ENCODE measurements around the gene ACTG1. TPM values are rescaled to one million over a fixed set of nuclear protein-coding genes. Genes with fewer than 3 reads are reported as not detected.

Gene ACTG1
- total RNA-seq, 1 donor from 2014 or later = 3,227 TPM

GRCh38 chr17:81483862-81484194, 28.8 kb downstream of the ACTG1 start:
- no peak for DNase-seq (ENCODE audit: low spot score, unreplicated experiment)
- Mint-ChIP-seq H3K4me3 (ENCODE audit: low read depth) (peak overlapping the region; percentile 45), H3K27ac (no peak overlapping the region), H3K36me3 (ENCODE audit: insufficient read depth) (no peaks in the 10 kb centered on the region), H3K9me3 (ENCODE audit: low read depth) (no peaks in the 10 kb centered on the region), H3K4me1 (ENCODE audit: low read depth) (peaks cover 5% of the 10 kb centered on the region), H3K27me3 (peaks cover 27% of the 10 kb centered on the region)
- TF ChIP-seq CTCF (IDR thresholded peaks at IDR 0.05; ENCODE audit: unreplicated experiment) = no peak

- Mint-ChIP-seq H3K27ac (no peak overlapping the region), H3K36me3 (ENCODE audit: insufficient read depth) (no peaks in the 10 kb centered on the region), H3K4me1 (ENCODE audit: low read depth) (peaks cover 5% of the 10 kb centered on the region), H3K27me3 (peaks cover 27% of the 10 kb centered on the region), H3K4me3 (ENCODE audit: low read depth) (peak overlapping the region; percentile 45), H3K9me3 (ENCODE audit: low read depth) (no peaks in the 10 kb centered on the region)
- no peak for TF ChIP-seq CTCF (IDR thresholded peaks at IDR 0.05; ENCODE audit: unreplicated experiment)
- no peak for DNase-seq (ENCODE audit: low spot score, unreplicated experiment)
Measured at GRCh38 chr17:81483085-81483861, 29.3 kb downstream of the ACTG1 start.

GRCh38 chr17:81482673-81483072, 29.9 kb downstream of the ACTG1 start:
- peaks cover 32% of the 10 kb centered on the region for H3K27me3 Mint-ChIP-seq
- peaks cover 1% of the 10 kb centered on the region for H3K36me3 Mint-ChIP-seq (ENCODE audit: insufficient read depth)
- peak overlapping the region; percentile 46 for H3K4me3 Mint-ChIP-seq (ENCODE audit: low read depth)
- no peaks in the 10 kb centered on the region for H3K9me3 Mint-ChIP-seq (ENCODE audit: low read depth)
- peaks cover 8% of the 10 kb centered on the region for H3K4me1 Mint-ChIP-seq (ENCODE audit: low read depth)
- no peak overlapping the region for H3K27ac Mint-ChIP-seq
- TF ChIP-seq CTCF (IDR thresholded peaks at IDR 0.05; ENCODE audit: unreplicated experiment) = no peak
- no peak for DNase-seq (ENCODE audit: low spot score, unreplicated experiment)

GRCh38 chr17:81481815-81482505, 30.6 kb downstream of the ACTG1 start:
- H3K4me1 Mint-ChIP-seq (ENCODE audit: low read depth) = peaks cover 10% of the 10 kb centered on the region
- DNase-seq (ENCODE audit: low spot score, unreplicated experiment) = no peak
- peaks cover 34% of the 10 kb centered on the region for H3K27me3 Mint-ChIP-seq
- H3K27ac Mint-ChIP-seq = peak overlapping the region; percentile 89
- no peak overlapping the region for H3K4me3 Mint-ChIP-seq (ENCODE audit: low read depth)
- no peak for TF ChIP-seq CTCF (IDR thresholded peaks at IDR 0.05; ENCODE audit: unreplicated experiment)
- peaks cover 1% of the 10 kb centered on the region for H3K36me3 Mint-ChIP-seq (ENCODE audit: insufficient read depth)
- no peaks in the 10 kb centered on the region for H3K9me3 Mint-ChIP-seq (ENCODE audit: low read depth)

GRCh38 chr17:81481073-81481799, 31.4 kb downstream of the ACTG1 start:
- Mint-ChIP-seq H3K9me3 (ENCODE audit: low read depth) (no peaks in the 10 kb centered on the region), H3K4me1 (ENCODE audit: low read depth) (peaks cover 10% of the 10 kb centered on the region), H3K27me3 (peaks cover 35% of the 10 kb centered on the region), H3K4me3 (ENCODE audit: low read depth) (no peak overlapping the region), H3K27ac (peak overlapping the region; percentile 89), H3K36me3 (ENCODE audit: insufficient read depth) (peaks cover 1% of the 10 kb centered on the region)
- TF ChIP-seq CTCF (IDR thresholded peaks at IDR 0.05; ENCODE audit: unreplicated experiment) = no peak
- no peak for DNase-seq (ENCODE audit: low spot score, unreplicated experiment)
